GM12801 (cell line): ENCODE results near the gene CYB561A3.

Experiments used
- TF ChIP-seq, protein P1 (sequence below): IDR thresholded peaks from one replicate; pipeline ENCODE4 v1.5.1; 2011; ENCODE audit warnings: control low read depth; ENCODE audit not compliant: insufficient read length; ENCODE audit errors: extremely low read depth

Gene CYB561A3

DNA sequence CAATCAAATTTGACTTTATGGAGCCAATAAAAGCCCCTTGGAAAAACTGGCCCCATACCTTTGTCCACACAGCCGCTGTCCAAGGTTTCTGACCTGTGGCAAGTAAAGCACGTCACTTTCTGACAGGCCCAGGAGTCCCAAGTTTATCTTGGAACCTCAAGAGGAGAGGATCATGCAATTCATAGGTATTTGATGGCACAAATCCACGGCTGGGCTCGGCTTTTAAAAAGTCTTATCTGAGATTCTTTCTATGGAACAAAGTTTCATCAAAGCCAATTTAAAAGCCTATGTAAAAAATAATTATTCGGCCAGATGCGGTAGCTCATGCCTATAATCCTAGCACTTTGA lies 14.1 kb upstream of the CYB561A3 start:
- TF ChIP-seq, protein P1, sequence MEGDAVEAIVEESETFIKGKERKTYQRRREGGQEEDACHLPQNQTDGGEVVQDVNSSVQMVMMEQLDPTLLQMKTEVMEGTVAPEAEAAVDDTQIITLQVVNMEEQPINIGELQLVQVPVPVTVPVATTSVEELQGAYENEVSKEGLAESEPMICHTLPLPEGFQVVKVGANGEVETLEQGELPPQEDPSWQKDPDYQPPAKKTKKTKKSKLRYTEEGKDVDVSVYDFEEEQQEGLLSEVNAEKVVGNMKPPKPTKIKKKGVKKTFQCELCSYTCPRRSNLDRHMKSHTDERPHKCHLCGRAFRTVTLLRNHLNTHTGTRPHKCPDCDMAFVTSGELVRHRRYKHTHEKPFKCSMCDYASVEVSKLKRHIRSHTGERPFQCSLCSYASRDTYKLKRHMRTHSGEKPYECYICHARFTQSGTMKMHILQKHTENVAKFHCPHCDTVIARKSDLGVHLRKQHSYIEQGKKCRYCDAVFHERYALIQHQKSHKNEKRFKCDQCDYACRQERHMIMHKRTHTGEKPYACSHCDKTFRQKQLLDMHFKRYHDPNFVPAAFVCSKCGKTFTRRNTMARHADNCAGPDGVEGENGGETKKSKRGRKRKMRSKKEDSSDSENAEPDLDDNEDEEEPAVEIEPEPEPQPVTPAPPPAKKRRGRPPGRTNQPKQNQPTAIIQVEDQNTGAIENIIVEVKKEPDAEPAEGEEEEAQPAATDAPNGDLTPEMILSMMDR = no peak

DNA sequence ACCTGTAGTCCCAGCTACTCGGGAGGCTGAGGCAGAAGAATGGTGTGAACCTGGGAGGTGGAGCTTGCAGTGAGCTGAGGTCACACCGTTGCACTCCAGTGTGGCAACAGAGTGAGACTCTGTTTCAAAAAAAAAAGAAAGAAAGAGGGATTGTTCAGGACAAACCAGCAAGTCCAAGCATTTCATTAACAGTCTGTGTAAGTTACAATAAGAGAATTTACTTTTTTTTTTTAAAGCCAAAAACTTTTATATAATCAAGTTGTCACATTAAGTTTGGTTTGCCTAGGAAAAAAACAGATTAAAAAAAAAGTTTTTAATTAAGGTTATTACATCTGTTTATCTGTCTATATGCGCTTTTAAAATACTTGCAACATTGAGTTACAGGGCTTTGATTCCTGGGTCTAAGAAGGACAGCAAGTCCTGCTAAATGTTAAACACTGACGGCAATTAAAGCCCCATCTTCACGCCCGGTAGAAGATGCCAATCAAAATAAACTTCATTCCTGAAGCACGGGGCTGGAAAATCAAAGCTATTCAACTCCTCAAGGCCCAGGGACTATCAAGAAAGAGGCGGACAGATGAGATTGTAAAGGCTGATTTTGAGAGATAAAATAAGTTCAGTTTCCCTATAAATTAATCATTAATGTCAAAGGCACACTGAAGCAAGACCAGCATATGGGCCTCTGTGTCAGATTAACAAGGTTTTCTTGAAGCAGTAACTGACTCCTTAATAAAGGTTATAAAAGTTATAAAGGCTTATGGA lies 11.2 kb upstream of the CYB561A3 start:
- TF ChIP-seq, protein P1 = no peak

DNA sequence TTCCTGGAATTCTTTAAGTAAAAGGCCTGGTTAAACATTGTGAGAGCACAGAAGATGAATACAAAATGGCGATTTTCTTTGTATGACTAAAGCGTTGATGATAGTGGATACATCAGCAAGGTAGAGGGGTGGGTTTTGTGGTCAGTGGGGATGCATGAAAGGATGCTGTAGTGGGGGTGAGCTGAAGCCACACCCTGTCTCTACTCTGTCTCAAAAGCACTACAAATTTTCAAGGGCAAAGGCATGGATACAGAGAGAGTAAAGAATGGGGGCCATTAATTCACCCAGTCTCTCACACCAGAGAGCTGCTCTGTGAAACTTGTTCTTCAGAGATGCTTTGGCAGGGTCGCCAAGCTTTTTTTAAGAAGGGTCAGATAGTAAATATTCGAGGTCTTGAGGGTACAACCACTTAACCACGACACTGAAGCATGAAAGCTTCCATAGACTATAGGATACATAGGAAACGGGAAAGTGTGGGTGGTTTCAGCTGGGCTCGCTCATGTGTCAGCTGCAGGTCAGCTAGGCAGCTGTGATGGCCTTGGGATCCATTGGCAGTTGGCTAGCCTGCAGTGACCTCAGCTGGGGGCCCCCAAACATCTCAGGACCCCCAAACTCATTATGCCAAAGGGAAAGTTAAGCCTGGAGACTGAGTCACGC lies 8.8 kb upstream of the CYB561A3 start:
- TF ChIP-seq, protein P1 = no peak

DNA sequence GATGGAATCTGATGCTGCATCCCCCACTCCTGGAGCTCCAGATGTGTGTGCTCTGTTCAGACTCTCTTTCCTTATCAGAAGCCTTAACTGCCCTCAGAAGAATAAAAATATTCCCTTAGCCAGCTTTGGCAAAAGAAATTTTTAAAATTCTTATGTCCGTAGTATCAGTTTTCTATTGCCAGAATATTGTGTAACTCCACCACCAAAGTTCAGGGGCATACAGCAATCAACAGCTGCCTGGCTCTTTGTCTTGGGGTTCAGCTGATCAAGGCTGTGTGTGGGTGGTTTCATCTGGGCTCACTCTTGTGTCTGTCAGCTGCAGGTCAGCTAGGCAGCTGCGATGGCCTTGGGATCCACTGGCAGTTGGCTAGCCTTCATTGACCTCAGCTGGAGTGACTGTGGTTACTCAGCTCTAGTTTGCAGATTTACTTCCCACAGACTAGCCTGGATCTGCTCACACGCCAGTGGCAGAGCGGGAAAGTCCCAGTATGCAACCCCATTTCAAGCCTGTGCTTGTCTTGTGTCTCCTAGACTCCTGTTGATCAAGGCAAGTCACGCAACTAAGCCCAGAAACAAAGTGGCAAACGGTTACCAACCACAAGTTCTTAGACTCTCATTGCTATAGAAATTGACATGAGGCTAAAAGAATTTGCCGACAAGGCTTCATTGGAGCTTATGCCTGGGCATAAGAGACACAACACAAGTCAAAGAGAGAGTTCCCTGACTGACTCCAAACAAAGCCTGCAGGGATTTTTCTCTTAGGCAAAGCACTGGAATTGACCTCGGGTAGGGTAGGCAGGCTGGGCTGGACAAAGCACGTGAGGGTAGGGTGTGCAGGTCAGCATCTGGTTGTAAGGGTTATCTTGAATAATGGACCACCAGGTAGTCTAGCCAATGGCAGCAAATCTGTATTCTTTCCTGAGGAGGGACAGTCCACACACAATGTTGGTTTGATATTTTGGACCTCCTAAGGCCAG lies 8.0 kb upstream of the CYB561A3 start:
- TF ChIP-seq, protein P1 = no peak

DNA sequence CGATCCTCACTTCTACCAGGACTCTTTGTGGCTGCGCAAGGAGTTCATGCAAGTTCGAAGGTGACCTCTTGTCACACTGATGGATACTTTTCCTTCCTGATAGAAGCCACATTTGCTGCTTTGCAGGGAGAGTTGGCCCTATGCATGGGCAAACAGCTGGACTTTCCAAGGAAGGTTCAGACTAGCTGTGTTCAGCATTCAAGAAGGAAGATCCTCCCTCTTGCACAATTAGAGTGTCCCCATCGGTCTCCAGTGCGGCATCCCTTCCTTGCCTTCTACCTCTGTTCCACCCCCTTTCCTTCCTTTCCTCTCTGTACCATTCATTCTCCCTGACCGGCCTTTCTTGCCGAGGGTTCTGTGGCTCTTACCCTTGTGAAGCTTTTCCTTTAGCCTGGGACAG lies 7.0 kb upstream of the CYB561A3 start:
- TF ChIP-seq, protein P1 = no peak

DNA sequence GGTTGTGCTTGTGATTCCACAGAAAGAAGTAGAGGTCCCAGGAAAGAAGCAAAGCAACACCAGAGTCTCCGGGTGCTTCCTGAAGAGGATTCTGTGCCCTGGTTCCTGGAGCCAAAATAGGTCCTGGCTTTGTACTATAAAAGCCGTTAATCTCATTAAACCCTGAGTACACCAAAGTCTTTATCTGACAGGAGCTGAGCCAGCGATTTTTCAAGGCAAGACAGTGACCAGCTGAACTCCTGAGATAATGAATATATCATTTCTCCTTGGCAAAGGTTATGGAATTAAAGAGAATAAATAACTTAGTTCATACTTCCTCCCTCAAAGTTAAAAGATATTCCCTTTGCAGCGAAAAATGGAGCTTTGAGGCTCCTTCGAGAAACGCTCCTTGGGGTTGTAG lies 5.7 kb upstream of the CYB561A3 start:
- TF ChIP-seq, protein P1 = no peak
